ENCODE results near the gene RPL18.

The RPL18 gene

DNA sequence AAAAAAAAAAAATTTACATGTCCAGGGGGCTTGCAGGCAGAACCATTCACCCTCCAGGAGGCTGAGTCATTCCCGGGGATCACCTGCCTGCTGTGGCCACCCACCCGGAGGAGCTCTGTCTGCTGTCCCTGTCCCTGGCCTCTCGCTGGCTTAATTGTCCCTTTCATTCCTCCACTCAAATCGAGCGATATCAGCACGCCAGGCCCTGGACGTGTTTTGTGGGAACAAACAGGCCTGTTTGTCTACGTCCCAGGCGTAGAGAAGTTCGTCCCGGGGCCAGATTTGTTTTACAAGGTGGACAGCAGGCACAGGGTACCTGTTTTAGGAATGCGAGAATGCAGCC lies 45.8 kb downstream of the RPL18 start:
- DNase-seq: no peak

DNA sequence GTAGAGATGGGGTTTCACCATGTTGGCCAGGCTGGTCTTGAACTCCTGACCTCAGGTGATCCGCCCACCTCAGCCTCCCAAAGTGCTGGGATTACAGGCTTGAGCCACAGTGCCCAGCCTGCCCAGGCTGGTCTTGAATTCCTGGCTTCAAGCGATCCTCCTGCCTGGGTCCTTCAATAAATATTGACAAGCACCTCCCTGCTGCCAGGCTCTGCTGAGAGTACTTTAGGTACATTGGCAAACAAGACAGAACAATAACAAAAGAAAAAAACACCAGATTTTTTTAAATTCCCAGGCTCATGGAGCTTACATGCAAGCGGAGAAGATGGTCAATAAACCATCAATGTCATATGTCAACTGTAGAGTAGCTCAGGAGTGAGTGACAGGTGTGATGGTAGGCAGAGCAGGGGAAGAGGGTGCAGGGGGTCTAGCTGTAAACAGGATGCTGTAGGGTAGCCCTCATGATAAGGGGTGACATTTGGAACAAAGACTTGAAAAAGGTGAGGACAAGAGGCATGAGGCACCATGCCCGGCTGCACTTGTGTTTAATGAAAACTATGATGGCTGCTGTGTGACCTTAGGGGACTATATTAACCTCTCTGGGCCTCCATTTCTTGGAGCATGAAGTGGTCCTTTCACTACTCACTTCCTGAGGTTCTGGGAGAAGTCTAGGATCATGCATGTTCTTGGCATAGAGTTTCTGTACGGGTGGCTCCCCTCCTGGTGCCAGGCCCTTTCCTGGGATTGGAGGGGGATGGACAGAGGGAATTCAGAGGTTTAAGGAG lies 47.4 kb downstream of the RPL18 start:
- DNase-seq: no peak

DNA sequence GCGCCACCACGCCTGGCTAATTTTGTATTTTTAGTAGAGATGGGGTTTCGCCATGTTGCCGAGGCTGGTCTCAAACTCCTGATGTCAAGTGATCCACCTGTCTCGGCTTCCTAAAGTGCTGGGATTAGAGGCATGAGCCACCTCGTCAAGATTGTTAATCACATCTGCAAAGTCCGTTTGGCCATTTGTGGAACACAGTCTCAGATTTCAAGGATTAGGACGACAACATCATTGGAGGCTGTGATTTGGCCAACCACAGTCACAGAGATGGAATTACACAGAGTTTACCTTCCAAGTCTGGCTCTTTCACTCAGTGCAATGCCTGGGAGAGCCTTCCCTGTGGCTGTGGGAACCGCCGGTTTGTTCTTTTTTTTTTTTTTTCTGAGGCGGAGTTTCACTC lies 49.2 kb downstream of the RPL18 start:
- no peak for DNase-seq

DNA sequence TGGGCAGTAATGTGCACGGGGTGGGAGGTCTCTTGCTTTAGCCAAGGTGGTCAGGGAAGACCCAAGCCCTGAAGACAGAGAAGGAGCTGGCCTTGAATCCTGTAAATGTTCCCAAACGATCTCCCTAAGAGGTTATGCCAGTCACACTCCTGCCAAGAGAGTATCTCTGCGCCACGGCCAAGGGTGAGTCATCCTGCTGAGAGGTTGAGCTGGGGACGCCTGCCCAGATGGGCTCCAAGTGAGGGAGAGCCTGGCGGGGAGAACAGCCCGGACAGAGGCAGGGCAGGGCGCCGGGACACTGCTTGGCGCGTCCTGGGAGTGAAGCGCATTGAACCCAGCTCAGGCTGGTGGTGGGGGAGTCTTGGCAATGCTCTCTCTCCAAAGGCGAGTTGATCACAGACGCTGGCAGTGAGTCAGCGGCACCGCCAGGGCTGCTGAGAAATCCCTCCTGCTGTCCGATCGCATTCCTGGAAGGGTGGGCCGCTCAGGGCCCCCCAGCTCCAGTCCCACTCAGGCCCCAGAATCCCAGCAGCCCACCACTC lies 50.6 kb downstream of the RPL18 start:
- peak; percentile 24 to 27 for DNase-seq
